ENCODE data around the gene DPP6.

Gene DPP6

GRCh38 chr7:154424350-154424749 lies 372.2 kb downstream of the DPP6 start:
- no peak for DNase-seq

GRCh38 chr7:154425271-154425670 lies 373.1 kb downstream of the DPP6 start:
- DNase-seq, result no peak

DNA sequence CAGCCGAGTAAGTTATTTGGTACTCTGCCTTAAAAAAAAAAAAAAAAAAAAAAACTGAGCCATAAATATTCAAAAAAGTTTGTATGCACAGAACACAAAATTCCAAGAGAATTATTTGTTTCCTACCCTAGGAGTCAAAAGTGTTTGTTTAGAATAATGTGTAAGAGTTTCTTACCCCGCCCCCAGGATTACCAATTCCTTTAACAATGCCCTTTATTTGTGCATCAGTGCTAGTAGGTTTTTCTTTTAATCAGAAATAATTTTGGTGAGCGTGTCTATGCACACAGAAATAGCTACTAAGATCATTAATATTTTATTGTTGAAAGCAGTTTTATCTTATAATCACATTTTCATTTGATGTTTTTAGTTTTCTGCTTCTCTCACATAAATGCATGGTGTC lies 374.6 kb downstream of the DPP6 start:
- DNase-seq, result no peak

- DNase-seq, result no peak
These were observed 375.3 kb downstream of the DPP6 start for GRCh38 chr7:154427533-154427932.

- DNase-seq, result no peak
These were observed 377.6 kb downstream of the DPP6 start for GRCh38 chr7:154429666-154430404.

- no peak for DNase-seq
These were observed 378.4 kb downstream of the DPP6 start for GRCh38 chr7:154430640-154431039.

- no peak for DNase-seq
These were observed 378.8 kb downstream of the DPP6 start for GRCh38 chr7:154431045-154431444.

- no peak for DNase-seq
These were observed 381.7 kb downstream of the DPP6 start for GRCh38 chr7:154433632-154434598.

- DNase-seq, result no peak
These were observed 384.4 kb downstream of the DPP6 start for GRCh38 chr7:154436560-154436959.

DNA sequence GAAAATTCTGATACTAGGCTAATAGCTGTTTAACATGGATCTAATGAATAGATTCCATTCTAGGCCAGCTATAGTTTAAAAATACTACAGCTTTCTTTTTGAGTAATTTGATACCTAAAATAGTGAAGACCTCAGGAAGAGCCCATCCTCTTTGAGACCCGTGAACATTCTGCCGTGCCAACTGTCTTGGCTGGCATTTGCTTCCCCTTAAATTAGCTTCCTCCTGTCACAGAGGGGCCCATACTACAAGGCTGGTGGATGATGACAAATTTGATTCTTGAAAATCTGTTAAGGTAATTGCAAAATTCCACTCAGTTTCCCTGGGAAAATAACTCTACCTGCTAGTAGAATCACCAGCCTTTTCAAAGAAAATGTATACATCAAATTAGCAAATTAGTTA lies 385.0 kb downstream of the DPP6 start:
- no peak for DNase-seq

GRCh38 chr7:154438571-154439367 lies 386.6 kb downstream of the DPP6 start:
- DNase-seq, result no peak

- DNase-seq, result no peak
These were observed 387.9 kb downstream of the DPP6 start for GRCh38 chr7:154440058-154440457.

DNA sequence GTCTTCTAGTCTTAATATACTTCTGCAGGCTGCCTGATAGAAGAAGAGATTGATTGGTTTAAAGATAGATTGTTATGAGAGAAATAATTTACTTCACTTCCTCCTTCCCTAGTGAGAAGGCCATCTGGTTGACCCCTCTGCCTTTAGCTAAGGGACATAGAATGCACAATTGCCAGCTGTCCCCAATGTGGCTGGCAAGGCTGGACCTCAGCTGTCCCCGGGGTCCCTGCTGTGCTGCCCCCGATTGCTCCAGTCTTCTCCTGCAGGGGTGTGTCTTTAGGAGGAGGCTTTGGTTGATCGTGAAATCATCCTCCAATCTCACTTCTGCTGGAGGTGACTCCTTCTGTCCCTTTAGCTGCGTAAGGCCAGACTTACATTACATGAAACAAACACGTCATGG lies 388.5 kb downstream of the DPP6 start:
- no peak for DNase-seq

DNA sequence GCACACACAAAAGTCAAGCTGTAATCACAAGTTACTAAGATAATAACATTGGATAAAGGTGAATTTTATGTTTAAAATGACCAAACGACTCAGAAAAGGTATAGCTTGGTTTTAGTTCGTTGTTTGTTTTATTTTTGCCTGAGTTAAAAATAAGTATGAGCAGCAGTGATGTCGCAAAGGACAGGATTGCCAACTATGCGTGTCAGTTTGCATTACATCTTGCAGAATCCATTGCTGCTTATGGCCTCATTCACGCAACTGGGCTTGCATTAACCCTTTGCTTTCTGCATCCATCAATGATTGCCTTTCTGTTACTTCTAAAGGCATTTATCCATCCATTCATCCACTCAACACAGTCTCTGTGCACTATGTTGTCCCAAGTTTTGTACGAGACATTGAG lies 389.6 kb downstream of the DPP6 start:
- no peak for DNase-seq

DNA sequence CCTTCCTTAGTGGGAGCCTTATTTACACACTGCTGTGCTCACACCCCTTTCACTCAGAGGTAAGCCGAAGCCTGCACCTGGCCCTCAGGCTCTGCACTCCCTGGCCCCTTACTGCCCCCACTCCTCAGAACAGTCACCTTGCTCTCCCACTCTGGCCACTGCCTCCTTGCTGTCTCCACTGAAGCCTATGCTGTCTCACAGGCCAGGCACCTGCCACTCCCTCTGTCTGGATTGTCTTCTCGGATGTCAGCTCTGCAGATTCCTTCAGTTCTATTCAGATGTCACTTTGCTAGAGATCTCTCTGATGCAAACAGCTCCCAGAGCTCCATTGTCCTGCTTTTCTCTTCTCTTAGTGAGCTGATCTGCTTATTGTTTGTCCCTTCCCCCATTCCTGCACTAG lies 390.7 kb downstream of the DPP6 start:
- no peak for DNase-seq

GRCh38 chr7:154450451-154450850 lies 398.3 kb downstream of the DPP6 start:
- no peak for DNase-seq

DNA sequence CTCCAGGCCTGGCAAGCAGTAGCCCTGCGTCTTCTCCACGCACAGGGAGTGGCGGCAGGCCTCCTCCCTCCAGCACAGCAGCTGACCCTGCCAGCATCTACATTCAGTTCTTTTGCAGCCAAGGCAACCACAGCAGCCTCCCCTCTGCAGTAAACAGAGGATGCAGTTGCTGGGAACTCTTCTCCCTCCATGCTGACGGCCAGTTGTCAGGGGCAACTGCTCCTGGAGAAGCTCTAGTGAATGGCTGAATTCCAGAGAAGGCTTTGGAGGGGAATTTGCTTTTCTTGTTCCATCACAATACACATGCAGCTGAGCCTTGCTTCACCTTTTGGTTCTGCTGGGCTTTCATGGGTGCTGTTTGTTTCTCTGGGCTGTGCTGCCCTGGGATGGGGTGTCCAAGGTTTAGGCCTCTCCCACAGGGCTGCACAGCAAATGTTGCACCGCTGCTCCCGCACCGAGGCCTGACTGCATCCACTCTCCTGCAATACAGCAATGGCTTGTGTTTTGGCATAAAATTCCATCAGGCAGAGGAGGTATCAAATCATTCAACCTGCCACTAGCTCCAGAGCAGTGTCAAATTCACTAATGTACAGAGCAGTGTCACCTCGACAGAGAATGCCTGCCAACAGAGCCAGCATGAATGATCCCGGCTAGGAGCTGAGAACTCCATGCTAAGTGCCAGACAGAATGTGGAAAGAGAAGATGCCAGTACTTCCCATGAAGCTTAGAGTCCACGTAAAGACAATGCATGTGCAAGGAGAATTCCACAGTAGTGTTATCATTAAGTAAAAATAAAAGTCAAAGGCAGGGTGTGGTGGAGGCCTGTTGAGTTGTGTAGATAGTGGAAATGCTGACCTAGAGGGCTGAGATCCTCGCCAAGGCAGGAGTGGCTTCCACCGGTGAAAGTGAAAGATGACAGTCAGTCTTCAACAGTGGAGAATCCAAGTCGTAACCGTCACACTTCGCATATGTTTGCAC lies 399.6 kb downstream of the DPP6 start:
- DNase-seq, result no peak

GRCh38 chr7:154463794-154464193 lies 411.6 kb downstream of the DPP6 start:
- DNase-seq, result no peak

GRCh38 chr7:154469652-154470051 lies 417.5 kb downstream of the DPP6 start:
- no peak for DNase-seq

DNA sequence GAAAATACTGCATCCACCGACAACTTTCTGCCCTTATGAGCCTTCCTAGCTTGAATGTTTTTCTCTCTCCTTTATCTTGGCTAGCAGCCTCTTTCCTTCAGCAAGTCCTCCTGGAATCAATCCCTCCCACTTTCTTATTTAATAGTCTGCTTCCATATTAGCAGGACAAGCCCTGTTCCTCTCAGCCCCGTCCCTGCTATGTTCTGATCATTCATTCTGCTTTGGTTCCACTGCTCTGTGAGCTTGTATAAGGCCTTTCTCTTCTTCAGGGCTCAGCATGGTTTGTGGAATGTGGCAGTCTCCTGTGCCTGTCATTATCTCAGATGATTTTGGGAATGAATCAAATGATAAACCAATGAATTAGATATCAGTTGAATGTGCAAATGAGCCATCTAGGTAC lies 420.1 kb downstream of the DPP6 start:
- DNase-seq, result no peak

DNA sequence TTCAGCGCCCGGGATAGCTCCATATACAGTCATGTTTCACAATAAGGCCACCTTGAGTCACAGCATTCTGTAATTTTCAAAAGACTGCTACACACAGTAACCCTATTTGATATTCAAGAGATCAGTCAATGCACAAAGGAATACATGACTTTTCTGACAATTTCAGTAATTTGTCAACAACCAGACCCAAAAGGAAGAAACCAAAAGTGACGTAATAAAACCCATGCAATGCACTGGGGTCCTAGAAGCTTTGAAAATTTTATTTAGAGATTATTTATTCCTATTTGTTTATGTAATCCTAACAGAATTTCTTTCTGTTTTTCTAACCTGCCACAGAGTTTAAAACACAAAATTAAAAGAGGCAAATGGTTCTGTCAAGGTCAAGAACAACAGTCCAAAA lies 421.2 kb downstream of the DPP6 start:
- DNase-seq, result no peak

DNA sequence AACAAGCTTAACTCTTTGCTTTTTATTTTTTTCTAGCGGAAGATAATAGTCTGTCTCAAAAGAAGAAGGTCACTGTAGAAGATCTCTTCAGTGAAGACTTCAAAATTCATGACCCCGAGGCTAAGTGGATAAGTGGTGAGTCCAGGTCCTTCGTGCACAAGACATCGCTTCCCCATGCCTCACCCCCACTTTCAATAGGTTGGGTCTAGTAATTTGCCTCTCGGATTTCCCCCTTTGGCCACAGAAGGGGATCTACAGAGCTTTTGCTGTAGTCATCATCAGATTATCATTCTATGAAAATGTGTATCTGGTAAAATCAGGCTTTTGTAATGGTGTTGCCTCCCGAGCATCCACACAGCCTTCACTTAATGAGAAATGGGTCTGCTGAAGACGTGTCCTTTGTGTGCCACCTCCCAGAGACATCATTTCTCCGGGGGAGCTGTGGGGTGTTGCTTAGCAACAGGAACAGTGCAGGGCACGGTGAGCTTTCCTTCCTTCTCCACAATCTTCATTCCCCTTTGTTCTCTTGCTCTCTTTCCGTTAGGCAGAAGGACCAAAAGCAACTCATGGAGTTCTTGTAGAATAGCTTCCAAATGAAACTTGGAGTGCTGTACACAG lies 422.8 kb downstream of the DPP6 start:
- DNase-seq, result no peak
